Right atrium auricular region (tissue), 2 donors: ENCODE data around the gene HSD17B14. TPM values are rescaled to one million over a fixed set of nuclear protein-coding genes. Genes with fewer than 3 reads are reported as not detected.

Experiments
- DNase-seq: peaks from one replicate; pipeline ENCODE4 v3.0.0-alpha.2; 2019; ENCODE audit warnings: low spot score
- H3K27ac ChIP-seq, 2 donors: fragments of 200-600 bp; sonication (generic); 1 replicate in 1 of 2; 2 replicates in 1 of 2; pipeline ENCODE4 v1.5.1; 2016 to 2019
- H3K27me3 ChIP-seq, 2 donors: fragments of 200-600 bp; sonication (generic); one replicate each; pipeline versions ENCODE4 v1.5.1 to v1.6.0; 2017 to 2019
- H3K36me3 ChIP-seq: fragments of 200-600 bp; sonication (generic); one replicate; pipeline ENCODE4 v1.5.1; 2016
- H3K4me1 ChIP-seq, 2 donors: fragments of 200-600 bp; sonication (generic); one replicate each; pipeline versions ENCODE4 v1.5.1 to v1.6.0; 2017 to 2019
- H3K4me3 ChIP-seq, 2 donors: fragments of 200-600 bp; sonication (generic); 1 replicate in 1 of 2; 2 replicates in 1 of 2; pipeline ENCODE4 v1.5.1; 2017 to 2019; ENCODE audit warnings: mild to moderate bottlenecking in 1 of 2, moderate library complexity in 1 of 2
- H3K9me3 ChIP-seq, 2 donors: fragments of 200-600 bp; sonication (generic); one replicate each; pipeline ENCODE4 v1.5.1; 2019
- total RNA-seq, 2 donors: library from RNA; depleted of rRNA; stranded (reverse); fragments of >200 nt; gene quantifications; one replicate each; pipeline ENCODE4 v1.1.0, GENCODE V29; 2016
- TF ChIP-seq, protein P1 (sequence below), 2 donors: fragments of 200-600 bp; sonication (generic); IDR thresholded peaks; one replicate each; pipeline ENCODE4 v1.5.1; 2019; ENCODE audit warnings: antibody characterized with exemption in 2 of 2

Gene HSD17B14
- total RNA-seq, 2 donors from 2014 or later = 3.7 to 6.3 TPM

DNA sequence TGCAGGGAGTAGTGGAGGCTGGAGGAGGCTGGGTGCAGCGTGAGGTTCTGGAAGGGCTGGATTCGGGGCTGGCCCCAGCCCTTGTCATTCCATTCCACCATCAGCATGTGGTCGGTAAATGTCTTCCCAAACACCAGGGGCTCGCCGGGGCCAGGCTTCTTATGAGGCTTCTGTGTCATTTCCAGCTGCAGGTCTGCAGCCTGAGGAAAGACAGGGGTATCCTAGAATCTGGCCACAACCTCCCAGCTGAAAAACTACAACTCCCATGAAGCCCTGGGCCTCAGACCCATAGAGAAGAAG is 29.8 kb downstream of the HSD17B14 start:
- peaks cover 0 to 8% of the 10 kb centered on the region in 2 donors for H3K4me1 ChIP-seq
- H3K27me3 ChIP-seq = no peaks in the 10 kb centered on the region
- no peaks in the 10 kb centered on the region for H3K9me3 ChIP-seq
- no peak overlapping the region for H3K4me3 ChIP-seq
- TF ChIP-seq, protein P1, sequence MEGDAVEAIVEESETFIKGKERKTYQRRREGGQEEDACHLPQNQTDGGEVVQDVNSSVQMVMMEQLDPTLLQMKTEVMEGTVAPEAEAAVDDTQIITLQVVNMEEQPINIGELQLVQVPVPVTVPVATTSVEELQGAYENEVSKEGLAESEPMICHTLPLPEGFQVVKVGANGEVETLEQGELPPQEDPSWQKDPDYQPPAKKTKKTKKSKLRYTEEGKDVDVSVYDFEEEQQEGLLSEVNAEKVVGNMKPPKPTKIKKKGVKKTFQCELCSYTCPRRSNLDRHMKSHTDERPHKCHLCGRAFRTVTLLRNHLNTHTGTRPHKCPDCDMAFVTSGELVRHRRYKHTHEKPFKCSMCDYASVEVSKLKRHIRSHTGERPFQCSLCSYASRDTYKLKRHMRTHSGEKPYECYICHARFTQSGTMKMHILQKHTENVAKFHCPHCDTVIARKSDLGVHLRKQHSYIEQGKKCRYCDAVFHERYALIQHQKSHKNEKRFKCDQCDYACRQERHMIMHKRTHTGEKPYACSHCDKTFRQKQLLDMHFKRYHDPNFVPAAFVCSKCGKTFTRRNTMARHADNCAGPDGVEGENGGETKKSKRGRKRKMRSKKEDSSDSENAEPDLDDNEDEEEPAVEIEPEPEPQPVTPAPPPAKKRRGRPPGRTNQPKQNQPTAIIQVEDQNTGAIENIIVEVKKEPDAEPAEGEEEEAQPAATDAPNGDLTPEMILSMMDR (IDR thresholded peaks at IDR 0.05) = no peak
- no peaks in the 10 kb centered on the region for H3K36me3 ChIP-seq
- no peak overlapping the region for H3K27ac ChIP-seq
- DNase-seq = no peak

GRCh38 chr19:48805452-48805851 is 30.8 kb downstream of the HSD17B14 start:
- no peak overlapping the region for H3K27ac ChIP-seq
- no peaks in the 10 kb centered on the region for H3K27me3 ChIP-seq
- no peaks in the 10 kb centered on the region for H3K36me3 ChIP-seq
- DNase-seq = no peak
- TF ChIP-seq, protein P1 (IDR thresholded peaks at IDR 0.05) = no peak
- H3K4me3 ChIP-seq = no peak overlapping the region
- H3K9me3 ChIP-seq = no peaks in the 10 kb centered on the region
- peaks cover 0 to 6% of the 10 kb centered on the region in 2 donors for H3K4me1 ChIP-seq

GRCh38 chr19:48804496-48804895 is 31.8 kb downstream of the HSD17B14 start:
- DNase-seq = no peak
- TF ChIP-seq, protein P1 (IDR thresholded peaks at IDR 0.05) = no peak
- no peaks in the 10 kb centered on the region for H3K4me1 ChIP-seq
- H3K36me3 ChIP-seq = no peaks in the 10 kb centered on the region
- H3K27ac ChIP-seq = no peak overlapping the region
- H3K9me3 ChIP-seq = no peaks in the 10 kb centered on the region
- no peaks in the 10 kb centered on the region for H3K27me3 ChIP-seq
- no peak overlapping the region for H3K4me3 ChIP-seq

GRCh38 chr19:48802623-48803022 is 33.7 kb downstream of the HSD17B14 start:
- Histone ChIP-seq H3K9me3 (no peaks in the 10 kb centered on the region), H3K27ac (no peak overlapping the region), H3K27me3 (no peaks in the 10 kb centered on the region), H3K36me3 (no peaks in the 10 kb centered on the region), H3K4me3 (no peak overlapping the region), H3K4me1 (no peaks in the 10 kb centered on the region)
- TF ChIP-seq, protein P1 (IDR thresholded peaks at IDR 0.05) = no peak
- DNase-seq = no peak

GRCh38 chr19:48799358-48800300 is 36.7 kb downstream of the HSD17B14 start:
- no peak for DNase-seq
- TF ChIP-seq, protein P1 (IDR thresholded peaks at IDR 0.05) = no peak
- Histone ChIP-seq H3K4me1 (peaks cover 0 to 15% of the 10 kb centered on the region in 2 donors), H3K27me3 (no peaks in the 10 kb centered on the region), H3K27ac (no peak overlapping the region), H3K36me3 (no peaks in the 10 kb centered on the region), H3K9me3 (no peaks in the 10 kb centered on the region), H3K4me3 (no peak overlapping the region)
